NT2/D1 (cell line): Measurements from ENCODE around the gene LIMCH1.
A peak's percentile ranks its signal among the peaks of the same experiment; 100 is the strongest.

Experiments
- DNase-seq: peaks from one replicate; pipeline ENCODE4 v3.0.0-alpha.2; 2011; ENCODE audit warnings: low read depth, low spot score
- H3K27me3 ChIP-seq: 2 replicates; pipeline ENCODE4 v1.6.0; 2011; ENCODE audit warnings: mild to moderate bottlenecking; ENCODE audit not compliant: insufficient read length, insufficient read depth
- H3K36me3 ChIP-seq: 2 replicates; pipeline ENCODE4 v1.6.1; 2011; ENCODE audit warnings: mild to moderate bottlenecking, low read length, mixed read lengths; ENCODE audit not compliant: insufficient read depth, insufficient read length
- H3K4me1 ChIP-seq: 2 replicates; pipeline ENCODE4 v1.5.1; 2011; ENCODE audit not compliant: insufficient read depth, insufficient read length
- H3K4me3 ChIP-seq: 2 replicates; pipeline ENCODE4 v1.5.1; 2011; ENCODE audit warnings: low read depth; ENCODE audit not compliant: insufficient read length
- H3K9ac ChIP-seq: 2 replicates; pipeline ENCODE4 v1.6.0; 2011; ENCODE audit warnings: low read depth; ENCODE audit not compliant: insufficient read length
- H3K9me3 ChIP-seq: 2 replicates; pipeline ENCODE4 v1.5.1; 2011; ENCODE audit warnings: mild to moderate bottlenecking, low read length; ENCODE audit not compliant: insufficient read depth
- SUZ12 ChIP-seq: IDR thresholded peaks from 2 replicates; pipeline ENCODE4 v1.6.1; 2011; ENCODE audit not compliant: insufficient read length, insufficient read depth; ENCODE audit errors: extremely low read depth
- YY1 ChIP-seq: IDR thresholded peaks from 2 replicates; pipeline ENCODE4 v1.6.1; 2011; ENCODE audit not compliant: insufficient read length, insufficient read depth
- ZNF274 ChIP-seq: IDR thresholded peaks from 2 replicates; pipeline ENCODE4 v1.6.1; 2011; ENCODE audit warnings: mild to moderate bottlenecking, low read depth, low read length

LIMCH1 gene

GRCh38 chr4:41611124-41611838 lies 73.3 kb downstream of the LIMCH1 start:
- no peaks in the 10 kb centered on the region for H3K4me1 ChIP-seq
- no peak for DNase-seq

GRCh38 chr4:41611881-41612871 lies 74.2 kb downstream of the LIMCH1 start:
- Histone ChIP-seq H3K9ac (no peak overlapping the region), H3K27me3 (peaks cover 18% of the 10 kb centered on the region), H3K4me3 (no peak overlapping the region), H3K4me1 (no peaks in the 10 kb centered on the region), H3K36me3 (no peaks in the 10 kb centered on the region), H3K9me3 (no peaks in the 10 kb centered on the region)
- TF ChIP-seq ZNF274, result no peak
- TF ChIP-seq SUZ12, result no peak
- TF ChIP-seq YY1, result no peak
- DNase-seq, result peak; percentile 27

More at GRCh38 chr4:41611124-41611838, 73.3 kb downstream of the LIMCH1 start:
- Histone ChIP-seq H3K4me3 (no peak overlapping the region), H3K9me3 (no peaks in the 10 kb centered on the region), H3K36me3 (no peaks in the 10 kb centered on the region), H3K9ac (no peak overlapping the region), H3K27me3 (peaks cover 18% of the 10 kb centered on the region)
- TF ChIP-seq SUZ12 (no peak), YY1 (no peak)

GRCh38 chr4:41613386-41613785 lies 75.4 kb downstream of the LIMCH1 start:
- Histone ChIP-seq H3K9me3 (no peaks in the 10 kb centered on the region), H3K4me1 (no peaks in the 10 kb centered on the region), H3K4me3 (no peak overlapping the region), H3K27me3 (peaks cover 18% of the 10 kb centered on the region), H3K36me3 (no peaks in the 10 kb centered on the region), H3K9ac (peak overlapping the region; percentile 57)
- no peak for DNase-seq
- no peak for TF ChIP-seq SUZ12
- no peak for TF ChIP-seq ZNF274
- TF ChIP-seq YY1, result no peak

DNA sequence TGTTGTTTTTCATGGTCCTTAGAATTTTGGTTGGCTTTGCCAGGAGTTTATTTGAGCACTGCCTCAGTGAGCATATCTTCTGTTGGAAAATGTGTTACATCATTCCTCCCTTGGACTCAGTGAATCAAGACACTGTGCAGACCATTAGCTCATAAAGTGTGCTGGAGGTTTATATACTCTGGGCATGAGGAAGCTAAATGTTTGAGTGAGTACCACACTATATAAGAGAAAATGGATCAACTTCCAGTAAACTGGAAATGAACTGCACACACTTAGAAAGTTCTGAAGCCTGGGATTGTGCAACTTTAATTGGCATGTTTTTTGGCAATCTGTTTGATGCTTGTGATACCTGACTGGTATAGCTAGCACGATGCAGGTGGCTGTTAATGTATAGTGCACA lies 75.9 kb downstream of the LIMCH1 start:
- DNase-seq, result no peak
- Histone ChIP-seq H3K27me3 (peaks cover 18% of the 10 kb centered on the region), H3K9me3 (no peaks in the 10 kb centered on the region), H3K4me1 (no peaks in the 10 kb centered on the region), H3K9ac (peak overlapping the region; percentile 57), H3K4me3 (no peak overlapping the region), H3K36me3 (no peaks in the 10 kb centered on the region)
- TF ChIP-seq SUZ12, result no peak
- no peak for TF ChIP-seq YY1
- no peak for TF ChIP-seq ZNF274

GRCh38 chr4:41614519-41614918 lies 76.6 kb downstream of the LIMCH1 start:
- H3K9me3 ChIP-seq, result no peaks in the 10 kb centered on the region
- DNase-seq, result no peak
- H3K9ac ChIP-seq, result no peak overlapping the region
- no peak overlapping the region for H3K4me3 ChIP-seq
- peaks cover 4% of the 10 kb centered on the region for H3K36me3 ChIP-seq
- H3K4me1 ChIP-seq, result no peaks in the 10 kb centered on the region
- peaks cover 18% of the 10 kb centered on the region for H3K27me3 ChIP-seq
- no peak for TF ChIP-seq ZNF274
- no peak for TF ChIP-seq SUZ12

DNA sequence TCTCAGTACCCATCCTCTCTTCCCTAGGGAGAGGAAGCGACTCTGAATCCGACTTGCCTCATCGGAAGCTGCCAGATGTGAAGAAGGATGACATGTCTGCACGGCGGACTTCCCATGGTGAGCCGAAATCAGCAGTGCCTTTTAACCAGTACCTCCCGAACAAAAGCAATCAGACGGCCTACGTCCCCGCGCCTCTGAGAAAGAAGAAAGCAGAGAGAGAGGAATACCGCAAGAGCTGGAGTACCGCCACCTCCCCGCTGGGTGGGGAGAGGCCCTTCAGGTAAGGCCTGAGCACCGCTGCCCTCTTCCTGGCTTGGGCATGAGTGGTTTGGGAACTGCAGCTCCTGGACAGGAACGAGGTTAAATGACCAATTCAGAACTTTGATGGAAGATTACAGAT lies 81.2 kb downstream of the LIMCH1 start:
- TF ChIP-seq YY1 (no peak), SUZ12 (no peak), ZNF274 (no peak)
- H3K9me3 ChIP-seq, result no peaks in the 10 kb centered on the region
- H3K4me1 ChIP-seq, result peaks cover 4% of the 10 kb centered on the region
- H3K9ac ChIP-seq, result no peak overlapping the region
- peaks cover 7% of the 10 kb centered on the region for H3K27me3 ChIP-seq
- peaks cover 4% of the 10 kb centered on the region for H3K36me3 ChIP-seq
- no peak overlapping the region for H3K4me3 ChIP-seq
- no peak for DNase-seq
